NCI-H774 (cell line): ENCODE data around the gene TAF11L14.

ENCODE experiments used
- DNase-seq: peaks from one replicate; lab custom pipeline; 2025; lab: John Stamatoyannopoulos, UW

Gene TAF11L14

GRCh38 chr5:17679597-17680203, 45.4 kb downstream of the TAF11L14 start:
- no peak for DNase-seq

GRCh38 chr5:17680737-17681136, 46.5 kb downstream of the TAF11L14 start:
- DNase-seq, result no peak
